PFSK-1 (cell line): ENCODE data around the gene MCUR1.

Experiments
- FOXP2 ChIP-seq: optimal IDR thresholded peaks from 2 replicates; pipeline ENCODE3; 2011; ENCODE audit warnings: borderline replicate concordance, control low read depth, inconsistent platforms; ENCODE audit not compliant: insufficient read depth; ENCODE audit errors: extremely low read length, extremely low read depth
- POLR2AphosphoS5 ChIP-seq: IDR thresholded peaks from 2 replicates; pipeline ENCODE4 v1.6.1; 2012; ENCODE audit warnings: low read depth, mild to moderate bottlenecking, control low read depth, low read length, moderate library complexity
- SIN3A ChIP-seq: IDR thresholded peaks from 2 replicates; pipeline ENCODE4 v1.6.1; 2012; ENCODE audit warnings: mild to moderate bottlenecking, low read length, moderate library complexity, borderline replicate concordance; ENCODE audit not compliant: insufficient read depth
- TAF1 ChIP-seq: IDR thresholded peaks from 2 replicates; pipeline ENCODE4 v1.6.1; 2012; ENCODE audit warnings: low read length, control low read depth, borderline replicate concordance; ENCODE audit not compliant: insufficient read depth
- TF ChIP-seq, protein P1 (sequence below), 2 experiments: IDR thresholded peaks; 2 replicates each; pipeline versions ENCODE4 v1.6.1 to v1.8.0; 2011 to 2012; ENCODE audit warnings: low read depth in 2 of 2, low read length in 2 of 2, control low read depth in 1 of 2, inconsistent platforms in 1 of 2, mild to moderate bottlenecking in 1 of 2, moderate library complexity in 1 of 2; ENCODE audit not compliant: insufficient read depth in 1 of 2

DNA sequence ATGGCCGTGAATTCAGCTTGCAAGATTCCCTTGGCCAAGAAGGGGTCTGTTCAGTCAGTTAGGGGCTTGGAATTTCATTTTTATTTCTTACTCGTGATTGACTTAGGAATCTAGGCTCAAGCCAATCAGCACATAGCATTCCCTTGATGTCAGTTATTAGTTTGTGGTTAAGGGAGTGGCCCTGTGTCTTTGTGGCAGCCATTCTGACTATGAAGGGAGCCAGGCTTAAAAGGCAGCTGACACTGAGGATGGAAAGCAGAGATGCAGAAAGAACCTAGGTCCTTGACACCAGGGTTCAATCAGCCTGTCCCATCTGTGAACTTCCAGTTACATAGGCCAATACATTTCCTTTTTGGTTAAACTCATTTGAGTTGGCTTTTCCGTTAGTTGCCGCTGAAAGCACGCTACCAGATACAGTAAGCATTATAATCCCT, 48.1 kb downstream of the MCUR1 start:
- no peak for TF ChIP-seq SIN3A
- TF ChIP-seq, protein P1, sequence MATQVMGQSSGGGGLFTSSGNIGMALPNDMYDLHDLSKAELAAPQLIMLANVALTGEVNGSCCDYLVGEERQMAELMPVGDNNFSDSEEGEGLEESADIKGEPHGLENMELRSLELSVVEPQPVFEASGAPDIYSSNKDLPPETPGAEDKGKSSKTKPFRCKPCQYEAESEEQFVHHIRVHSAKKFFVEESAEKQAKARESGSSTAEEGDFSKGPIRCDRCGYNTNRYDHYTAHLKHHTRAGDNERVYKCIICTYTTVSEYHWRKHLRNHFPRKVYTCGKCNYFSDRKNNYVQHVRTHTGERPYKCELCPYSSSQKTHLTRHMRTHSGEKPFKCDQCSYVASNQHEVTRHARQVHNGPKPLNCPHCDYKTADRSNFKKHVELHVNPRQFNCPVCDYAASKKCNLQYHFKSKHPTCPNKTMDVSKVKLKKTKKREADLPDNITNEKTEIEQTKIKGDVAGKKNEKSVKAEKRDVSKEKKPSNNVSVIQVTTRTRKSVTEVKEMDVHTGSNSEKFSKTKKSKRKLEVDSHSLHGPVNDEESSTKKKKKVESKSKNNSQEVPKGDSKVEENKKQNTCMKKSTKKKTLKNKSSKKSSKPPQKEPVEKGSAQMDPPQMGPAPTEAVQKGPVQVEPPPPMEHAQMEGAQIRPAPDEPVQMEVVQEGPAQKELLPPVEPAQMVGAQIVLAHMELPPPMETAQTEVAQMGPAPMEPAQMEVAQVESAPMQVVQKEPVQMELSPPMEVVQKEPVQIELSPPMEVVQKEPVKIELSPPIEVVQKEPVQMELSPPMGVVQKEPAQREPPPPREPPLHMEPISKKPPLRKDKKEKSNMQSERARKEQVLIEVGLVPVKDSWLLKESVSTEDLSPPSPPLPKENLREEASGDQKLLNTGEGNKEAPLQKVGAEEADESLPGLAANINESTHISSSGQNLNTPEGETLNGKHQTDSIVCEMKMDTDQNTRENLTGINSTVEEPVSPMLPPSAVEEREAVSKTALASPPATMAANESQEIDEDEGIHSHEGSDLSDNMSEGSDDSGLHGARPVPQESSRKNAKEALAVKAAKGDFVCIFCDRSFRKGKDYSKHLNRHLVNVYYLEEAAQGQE (IDR thresholded peaks at IDR 0.05; ENCODE audit: insufficient read depth in 1 of 2, low read depth in 2 of 2, low read length in 2 of 2): no peak
- no peak for TF ChIP-seq TAF1
- no peak for TF ChIP-seq POLR2AphosphoS5
- TF ChIP-seq FOXP2: no peak
